Endothelial cell of umbilical vein (primary cell): ENCODE data around the gene CIB2. TPM values are rescaled to one million over a fixed set of nuclear protein-coding genes. Genes with fewer than 3 reads are reported as not detected.

ENCODE experiments used
- BruUV-seq: library from RNA; stranded (reverse); fragments of 400-500 nt; replicated peaks from 2 replicates; lab custom pipeline; 2021; lab: Mats Ljungman, UMichigan
- CTCF ChIA-PET: fragments of 300-600, 350-600 bp; sonication (Branson Sonifier 250); formaldehyde crosslinking; loops from one replicate; lab custom pipeline; 2021; ENCODE audit warnings: antibody characterized with exemption, inconsistent platforms; lab: Charles Lee
- POLR2A ChIA-PET: fragments of 300-600, 350-600 bp; sonication (Branson Sonifier 250); formaldehyde crosslinking; loops from one replicate; lab custom pipeline; 2021; ENCODE audit warnings: antibody characterized with exemption, inconsistent platforms; lab: Charles Lee
- DNase-seq: peaks from one replicate; pipeline ENCODE4 v3.0.0-alpha.2; 2011; ENCODE audit warnings: low read depth, low spot score
- FAIRE-seq: peaks from 2 replicates; lab custom pipeline; 2011; peaks lifted over from hg19 to GRCh38; lab: Jason Lieb, UNC
- H2AFZ ChIP-seq: 2 replicates; pipeline ENCODE4 v1.6.0; 2012; ENCODE audit warnings: low read depth, low read length, control low read depth, inconsistent platforms
- H3K27ac ChIP-seq: 2 replicates; pipeline ENCODE4 v1.5.1; 2011; ENCODE audit warnings: low read depth, mild to moderate bottlenecking, control low read depth, low read length, moderate library complexity; ENCODE audit not compliant: insufficient read depth
- H3K27me3 ChIP-seq, 2 experiments: 2 replicates each; pipeline versions ENCODE4 v1.6.0 to v1.6.1; 2011; ENCODE audit warnings: low read length in 2 of 2, mixed read lengths in 1 of 2; ENCODE audit not compliant: control insufficient read depth in 2 of 2, insufficient read depth in 2 of 2
- H3K36me3 ChIP-seq, 2 experiments: 2 replicates in 1 of 2; 3 replicates in 1 of 2; pipeline ENCODE4 v1.5.1; 2011; ENCODE audit warnings: low read length in 2 of 2, mild to moderate bottlenecking in 1 of 2, moderate library complexity in 1 of 2; ENCODE audit not compliant: control insufficient read depth in 2 of 2, insufficient read depth in 2 of 2; ENCODE audit errors: extremely low read depth in 1 of 2
- H3K4me1 ChIP-seq: 3 replicates; pipeline ENCODE4 v1.5.1; 2011; ENCODE audit warnings: mild to moderate bottlenecking, low read length; ENCODE audit not compliant: control insufficient read depth, insufficient read depth; ENCODE audit errors: extremely low read depth
- H3K4me2 ChIP-seq: 2 replicates; pipeline ENCODE4 v1.6.1; 2011; ENCODE audit warnings: low read length, control low read depth, mixed read lengths; ENCODE audit not compliant: insufficient read depth
- H3K4me3 ChIP-seq, 3 experiments: fragments of 200-600 bp in 1 of 3; sonication (generic), shearing (Covaris generic) in 1 of 3; replicated peaks in 1 of 3; 2 replicates each; pipeline ENCODE4 v1.5.1; 2011 to 2016; ENCODE audit warnings: control low read depth in 3 of 3, low read length in 3 of 3, mild to moderate bottlenecking in 2 of 3, inconsistent platforms in 1 of 3, low read depth in 1 of 3, moderate library complexity in 1 of 3; ENCODE audit not compliant: insufficient read depth in 1 of 3
- H3K79me2 ChIP-seq: 2 replicates; pipeline ENCODE4 v1.6.0; 2012; ENCODE audit warnings: low read length, inconsistent platforms; ENCODE audit not compliant: control insufficient read depth, insufficient read depth
- H3K9ac ChIP-seq: replicated peaks from 2 replicates; pipeline ENCODE3; 2011; ENCODE audit warnings: low read length, control low read depth; ENCODE audit not compliant: insufficient read depth; ENCODE audit errors: extremely low read depth
- H3K9me1 ChIP-seq: replicated peaks from 3 replicates; pipeline ENCODE4 v1.6.0; 2011; ENCODE audit warnings: mild to moderate bottlenecking, low read length; ENCODE audit not compliant: control insufficient read depth, insufficient read depth; ENCODE audit errors: extremely low read depth
- H3K9me3 ChIP-seq: replicated peaks from 2 replicates; pipeline ENCODE4 v1.5.1; 2012; ENCODE audit warnings: low read length, inconsistent platforms; ENCODE audit not compliant: control insufficient read depth, insufficient read depth
- H4K20me1 ChIP-seq: replicated peaks from 2 replicates; pipeline ENCODE3; 2011; ENCODE audit warnings: mild to moderate bottlenecking, low read length; ENCODE audit not compliant: control insufficient read depth, insufficient read depth; ENCODE audit errors: extremely low read depth
- EZH2 ChIP-seq: IDR thresholded peaks from 2 replicates; pipeline ENCODE4 v1.6.1; 2012; ENCODE audit warnings: borderline replicate concordance, low read depth, mild to moderate bottlenecking, moderate library complexity, low read length, inconsistent platforms; ENCODE audit not compliant: severe bottlenecking
- FOS ChIP-seq: IDR thresholded peaks from 2 replicates; pipeline ENCODE4 v1.6.1; 2011; ENCODE audit warnings: mild to moderate bottlenecking, low read length, moderate library complexity, borderline replicate concordance; ENCODE audit not compliant: insufficient read depth
- GATA2 ChIP-seq: IDR thresholded peaks from 2 replicates; pipeline ENCODE4 v1.7.0; 2011; ENCODE audit warnings: low read depth, mild to moderate bottlenecking, moderate library complexity, mixed read lengths, low read length; ENCODE audit not compliant: insufficient read length, insufficient read depth
- POLR2AphosphoS5 ChIP-seq: IDR thresholded peaks from 2 replicates; pipeline ENCODE4 v1.6.1; 2012; ENCODE audit warnings: low read depth, mild to moderate bottlenecking, control low read depth, low read length, moderate library complexity; ENCODE audit not compliant: insufficient read depth
- dilution Hi-C: fragments of 300-500 bp; cut with MboI; formaldehyde crosslinking; loops from one replicate; pipeline ENCODE4 v1.15.0; 2019; ENCODE audit warnings: low sequenced_read_pairs; ENCODE audit not compliant: extremely low pct_ligation_motif_present
- intact Hi-C: fragments of 100-400 bp; cut with micrococcal nuclease; formaldehyde crosslinking; loops from one replicate; pipeline ENCODE4 v1.10.0; 2022
- polyA plus RNA-seq, 4 experiments: library from polyadenylated mRNA; depleted of rRNA in 3 of 4; stranded (reverse) in 3 of 4; unstranded in 1 of 4; fragments of >200 nt; gene quantifications; 2 replicates each; pipeline versions ENCODE4 v1.2.1 to v1.2.3, GENCODE V29; 2011 to 2012; ENCODE audit warnings: missing spikeins in 1 of 4
- total RNA-seq: library from RNA; stranded (reverse); gene quantifications from 2 replicates; pipeline ENCODE4 v1.2.3, GENCODE V29; 2021
- TF ChIP-seq, protein P1 (sequence below), 2 donors: IDR thresholded peaks; 1 replicate in 1 of 2; 2 replicates in 1 of 2; pipeline ENCODE4 v1.5.1; 2011; ENCODE audit warnings: low read length in 2 of 2, mild to moderate bottlenecking in 2 of 2, moderate library complexity in 2 of 2, control low read depth in 1 of 2, inconsistent platforms in 1 of 2, low read depth in 1 of 2; ENCODE audit not compliant: insufficient read depth in 1 of 2; ENCODE audit errors: extremely low read depth in 1 of 2
- TF ChIP-seq, protein P2 (sequence below): IDR thresholded peaks from 2 replicates; pipeline ENCODE4 v1.6.1; 2011; ENCODE audit not compliant: insufficient read depth, insufficient read length

Gene CIB2
- total and polyA plus RNA-seq, 2 donors (not counting 3 experiments of a cell fraction or from before 2014, with no cell fraction given), result 4.0 to 7.7 TPM

DNA sequence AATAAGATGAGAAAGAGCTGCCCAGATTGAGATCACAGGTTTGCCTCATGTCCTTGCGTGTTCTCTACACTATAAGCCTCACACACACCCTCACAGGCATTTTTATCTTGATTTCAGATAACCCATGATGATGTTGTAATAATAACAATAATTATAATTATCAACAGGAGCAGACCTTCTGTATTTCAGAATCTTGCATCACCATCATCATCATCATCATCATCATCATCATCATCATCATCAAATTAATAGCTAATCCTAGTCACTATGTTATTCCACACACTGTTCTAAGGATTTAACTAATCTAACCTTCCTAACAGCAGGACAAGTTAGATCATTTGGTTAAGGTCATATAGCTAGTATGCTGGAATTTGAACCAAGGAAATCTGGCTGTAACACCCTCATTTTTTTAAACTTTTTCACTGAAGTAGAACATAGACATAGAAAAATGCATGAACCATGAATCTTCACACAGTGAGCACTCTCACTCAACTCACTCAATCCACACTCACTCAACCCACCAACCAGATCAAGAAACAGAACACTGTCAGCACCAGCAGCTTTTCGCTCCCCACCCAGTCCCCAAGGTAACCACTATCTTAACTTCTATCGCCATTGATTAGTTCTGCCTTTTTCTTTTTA, 40.7 kb downstream of the CIB2 start:
- POLR2A ChIA-PET, result no interaction called here
- Histone ChIP-seq H3K4me1 (no peaks in the 10 kb centered on the region), H2AFZ (no peak overlapping the region), H3K36me3 (no peaks in the 10 kb centered on the region), H4K20me1 (no peaks in the 10 kb centered on the region), H3K27me3 (peaks cover 10 to 14% of the 10 kb centered on the region in 2 experiments), H3K79me2 (no peaks in the 10 kb centered on the region), H3K4me3 (no peak overlapping the region), H3K9ac (no peak overlapping the region), H3K9me3 (no peaks in the 10 kb centered on the region), H3K9me1 (no peaks in the 10 kb centered on the region), H3K27ac (no peak overlapping the region), H3K4me2 (no peak overlapping the region)
- no peak for FAIRE-seq
- TF ChIP-seq FOS (no peak), POLR2AphosphoS5 (no peak), EZH2 (no peak), GATA2 (no peak)
- TF ChIP-seq, protein P1, sequence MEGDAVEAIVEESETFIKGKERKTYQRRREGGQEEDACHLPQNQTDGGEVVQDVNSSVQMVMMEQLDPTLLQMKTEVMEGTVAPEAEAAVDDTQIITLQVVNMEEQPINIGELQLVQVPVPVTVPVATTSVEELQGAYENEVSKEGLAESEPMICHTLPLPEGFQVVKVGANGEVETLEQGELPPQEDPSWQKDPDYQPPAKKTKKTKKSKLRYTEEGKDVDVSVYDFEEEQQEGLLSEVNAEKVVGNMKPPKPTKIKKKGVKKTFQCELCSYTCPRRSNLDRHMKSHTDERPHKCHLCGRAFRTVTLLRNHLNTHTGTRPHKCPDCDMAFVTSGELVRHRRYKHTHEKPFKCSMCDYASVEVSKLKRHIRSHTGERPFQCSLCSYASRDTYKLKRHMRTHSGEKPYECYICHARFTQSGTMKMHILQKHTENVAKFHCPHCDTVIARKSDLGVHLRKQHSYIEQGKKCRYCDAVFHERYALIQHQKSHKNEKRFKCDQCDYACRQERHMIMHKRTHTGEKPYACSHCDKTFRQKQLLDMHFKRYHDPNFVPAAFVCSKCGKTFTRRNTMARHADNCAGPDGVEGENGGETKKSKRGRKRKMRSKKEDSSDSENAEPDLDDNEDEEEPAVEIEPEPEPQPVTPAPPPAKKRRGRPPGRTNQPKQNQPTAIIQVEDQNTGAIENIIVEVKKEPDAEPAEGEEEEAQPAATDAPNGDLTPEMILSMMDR (IDR thresholded peaks at IDR 0.05; ENCODE audit: extremely low read depth in 1 of 2, insufficient read depth in 1 of 2, low read depth in 1 of 2, low read length in 2 of 2), result no peak
- TF ChIP-seq, protein P2, sequence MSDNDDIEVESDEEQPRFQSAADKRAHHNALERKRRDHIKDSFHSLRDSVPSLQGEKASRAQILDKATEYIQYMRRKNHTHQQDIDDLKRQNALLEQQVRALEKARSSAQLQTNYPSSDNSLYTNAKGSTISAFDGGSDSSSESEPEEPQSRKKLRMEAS, result no peak
- intact Hi-C loops (no loop called here), dilution Hi-C loops (no loop called here)
- no peak for DNase-seq
- no TSS peak for BruUV-seq
- CTCF ChIA-PET, result interaction anchor here (0.8 to 5.9 kb wide), 4 partner anchors 7 to 55 kb away, joined by 3 to 38 read pairs (median 4); no protein-coding TSS in a partner anchor
